ENCODE results near the gene DHX32.

Gene DHX32

DNA sequence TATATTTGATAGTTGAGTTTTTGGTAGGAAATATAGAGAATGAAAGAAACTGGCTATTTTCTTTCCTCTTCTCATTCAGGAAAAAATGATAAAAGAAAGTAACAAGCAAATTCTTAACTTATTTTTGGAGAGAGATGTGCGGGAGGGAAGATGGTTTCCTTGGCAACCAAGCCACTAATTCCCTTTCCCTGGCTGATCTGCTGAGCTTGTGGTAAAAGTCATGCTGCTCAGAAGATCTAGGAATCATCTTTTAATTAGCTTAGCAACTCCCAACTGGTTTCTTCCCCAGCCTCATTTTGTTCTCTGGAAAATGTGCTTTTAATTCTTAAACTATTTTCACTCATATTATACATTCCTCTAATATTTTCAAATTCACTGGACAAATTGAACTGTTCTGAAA is 69.8 kb downstream of the DHX32 start:
- no peak for DNase-seq (ENCODE audit: low spot score)

DNA sequence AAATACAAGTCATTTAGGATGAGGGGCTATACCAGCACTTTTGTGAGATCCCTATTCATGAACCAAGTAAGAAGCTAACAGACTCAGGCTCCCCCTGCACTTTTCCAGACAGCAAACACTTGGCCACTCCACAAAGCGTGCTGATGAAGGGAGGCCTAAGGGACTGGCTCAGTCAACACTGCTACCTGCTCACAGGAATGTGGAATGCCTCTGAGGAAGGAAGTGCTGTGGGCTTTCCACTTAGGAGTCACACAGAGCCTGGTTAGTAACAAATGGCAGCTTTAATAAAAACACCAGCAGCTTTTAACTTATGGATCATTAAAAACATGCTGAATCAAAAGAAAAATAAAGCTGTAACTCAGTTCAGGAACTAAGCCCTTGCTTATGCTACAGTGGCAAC is 73.0 kb downstream of the DHX32 start:
- no peak for DNase-seq (ENCODE audit: low spot score)

- no peak for DNase-seq (ENCODE audit: low spot score)
Measured at GRCh38 chr10:125802739-125803138, 78.4 kb downstream of the DHX32 start.

- no peak for DNase-seq (ENCODE audit: low spot score)
Measured at GRCh38 chr10:125802131-125802530, 79.0 kb downstream of the DHX32 start.

GRCh38 chr10:125801574-125801973 is 79.5 kb downstream of the DHX32 start:
- no peak for DNase-seq (ENCODE audit: low spot score)

GRCh38 chr10:125799451-125800182 is 81.5 kb downstream of the DHX32 start:
- no peak for DNase-seq (ENCODE audit: low spot score)

GRCh38 chr10:125797994-125798662 is 83.0 kb downstream of the DHX32 start:
- DNase-seq (ENCODE audit: low spot score), result no peak

DNA sequence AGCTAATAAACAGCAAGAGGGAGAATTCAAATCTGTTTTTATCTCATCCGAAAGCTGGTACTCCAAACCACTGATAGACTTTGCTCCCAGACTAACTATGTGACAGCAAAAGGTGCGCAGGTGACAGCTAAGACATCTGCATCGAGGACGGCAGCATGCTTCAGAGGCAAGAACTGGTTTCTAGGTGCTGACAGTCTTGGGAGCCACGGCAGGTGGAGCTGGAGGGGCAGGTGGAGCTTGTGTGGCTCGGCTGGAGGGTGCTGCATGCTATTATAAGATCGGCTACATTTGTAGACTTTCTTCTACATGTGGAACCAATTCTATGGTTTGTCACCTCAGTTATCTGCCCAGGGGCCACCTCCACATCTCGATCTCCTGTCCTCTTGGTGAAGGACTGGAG is 83.7 kb downstream of the DHX32 start:
- DNase-seq (ENCODE audit: low spot score), result no peak

DNA sequence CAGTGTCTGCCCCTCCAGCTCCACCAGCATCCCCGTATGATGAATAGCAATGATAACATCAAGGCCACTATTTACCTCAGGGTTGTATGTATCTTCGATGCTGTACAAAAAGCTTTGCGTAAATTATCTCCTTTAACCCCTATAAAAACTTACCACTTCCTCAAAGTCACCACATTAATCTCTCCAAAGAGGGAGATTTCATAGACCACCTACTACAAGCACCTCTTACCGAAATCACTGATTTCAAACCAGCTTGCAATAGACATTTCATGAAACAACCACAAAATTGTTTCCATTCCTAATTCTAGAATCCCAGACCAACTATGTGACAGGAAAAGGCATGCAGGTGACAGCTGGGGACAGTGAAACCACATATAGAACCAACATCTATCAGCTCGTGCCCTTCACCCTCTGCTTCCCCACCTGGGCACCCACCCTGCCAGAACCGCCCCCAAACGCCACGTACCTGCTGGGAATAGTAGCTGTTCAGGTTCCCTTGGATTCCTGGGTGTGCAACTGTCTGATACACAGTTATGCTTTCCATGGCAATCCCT is 85.4 kb downstream of the DHX32 start:
- no peak for DNase-seq (ENCODE audit: low spot score)

- no peak for DNase-seq (ENCODE audit: low spot score)
Measured at GRCh38 chr10:125795128-125795527, 86.0 kb downstream of the DHX32 start.

DNA sequence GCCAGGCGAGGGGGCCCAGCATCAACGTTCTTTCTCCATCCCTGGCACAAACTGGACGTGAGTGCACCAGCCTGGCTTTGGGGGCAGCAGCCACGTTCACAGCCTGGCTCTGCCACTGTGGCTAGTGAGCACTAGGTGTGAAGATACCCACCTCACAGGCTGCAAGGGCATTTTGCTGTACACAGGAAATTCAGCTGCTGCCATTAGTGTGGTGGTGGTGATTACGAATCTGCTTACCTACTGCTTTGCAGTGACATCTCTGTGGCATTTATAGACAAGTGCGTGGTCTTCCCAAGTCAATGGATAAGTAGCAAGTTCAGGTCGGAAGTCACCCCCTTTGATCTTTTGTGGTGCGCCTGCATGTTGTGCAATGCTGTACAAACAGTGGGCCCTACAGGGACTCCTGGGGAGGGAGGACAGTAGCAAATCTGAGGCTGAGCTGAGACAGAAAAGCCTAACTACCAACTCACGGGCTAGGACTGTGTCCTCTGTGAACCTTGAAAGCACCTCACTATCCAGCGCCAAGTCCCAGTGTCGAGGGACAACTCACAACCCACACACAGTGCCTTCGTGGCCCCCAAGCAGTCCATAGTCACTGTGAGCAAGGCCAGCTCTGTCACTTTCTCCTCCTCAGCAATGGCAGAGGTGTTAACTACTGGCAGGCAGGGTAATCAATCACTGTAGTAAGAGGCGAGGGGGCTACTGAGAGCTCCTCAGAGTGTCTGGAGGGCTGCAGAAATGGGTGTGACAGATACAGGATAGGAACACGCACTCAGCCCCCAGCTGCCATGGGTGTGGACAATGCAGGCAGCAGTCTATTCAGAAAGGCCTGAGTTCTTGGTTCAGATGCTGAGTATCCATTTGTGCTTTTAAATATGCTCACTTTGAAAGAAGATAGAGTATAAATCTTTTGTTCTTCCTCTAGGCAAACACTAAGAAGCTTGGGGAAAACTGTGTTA is 88.5 kb downstream of the DHX32 start:
- DNase-seq (ENCODE audit: low spot score), result no peak

GRCh38 chr10:125788156-125789034 is 92.7 kb downstream of the DHX32 start:
- peak; percentile 2 for DNase-seq (ENCODE audit: low spot score)
